ENCODE data around the gene OVCH1. TPM values are rescaled to one million over a fixed set of nuclear protein-coding genes. Genes with fewer than 3 reads are reported as not detected.

The OVCH1 gene, protein sequence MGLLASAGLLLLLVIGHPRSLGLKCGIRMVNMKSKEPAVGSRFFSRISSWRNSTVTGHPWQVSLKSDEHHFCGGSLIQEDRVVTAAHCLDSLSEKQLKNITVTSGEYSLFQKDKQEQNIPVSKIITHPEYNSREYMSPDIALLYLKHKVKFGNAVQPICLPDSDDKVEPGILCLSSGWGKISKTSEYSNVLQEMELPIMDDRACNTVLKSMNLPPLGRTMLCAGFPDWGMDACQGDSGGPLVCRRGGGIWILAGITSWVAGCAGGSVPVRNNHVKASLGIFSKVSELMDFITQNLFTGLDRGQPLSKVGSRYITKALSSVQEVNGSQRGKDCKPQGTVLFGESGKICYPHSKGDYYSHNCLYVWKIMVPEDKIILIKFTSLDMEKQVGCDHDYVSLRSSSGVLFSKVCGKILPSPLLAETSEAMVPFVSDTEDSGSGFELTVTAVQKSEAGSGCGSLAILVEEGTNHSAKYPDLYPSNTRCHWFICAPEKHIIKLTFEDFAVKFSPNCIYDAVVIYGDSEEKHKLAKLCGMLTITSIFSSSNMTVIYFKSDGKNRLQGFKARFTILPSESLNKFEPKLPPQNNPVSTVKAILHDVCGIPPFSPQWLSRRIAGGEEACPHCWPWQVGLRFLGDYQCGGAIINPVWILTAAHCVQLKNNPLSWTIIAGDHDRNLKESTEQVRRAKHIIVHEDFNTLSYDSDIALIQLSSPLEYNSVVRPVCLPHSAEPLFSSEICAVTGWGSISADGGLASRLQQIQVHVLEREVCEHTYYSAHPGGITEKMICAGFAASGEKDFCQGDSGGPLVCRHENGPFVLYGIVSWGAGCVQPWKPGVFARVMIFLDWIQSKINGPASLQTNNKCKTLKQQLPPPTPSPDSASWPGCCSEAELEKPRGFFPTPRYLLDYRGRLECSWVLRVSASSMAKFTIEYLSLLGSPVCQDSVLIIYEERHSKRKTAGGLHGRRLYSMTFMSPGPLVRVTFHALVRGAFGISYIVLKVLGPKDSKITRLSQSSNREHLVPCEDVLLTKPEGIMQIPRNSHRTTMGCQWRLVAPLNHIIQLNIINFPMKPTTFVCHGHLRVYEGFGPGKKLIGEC
- not detected in 5 replicates for total RNA-seq (2022; extraction: Qiagen RNA extraction)

DNA sequence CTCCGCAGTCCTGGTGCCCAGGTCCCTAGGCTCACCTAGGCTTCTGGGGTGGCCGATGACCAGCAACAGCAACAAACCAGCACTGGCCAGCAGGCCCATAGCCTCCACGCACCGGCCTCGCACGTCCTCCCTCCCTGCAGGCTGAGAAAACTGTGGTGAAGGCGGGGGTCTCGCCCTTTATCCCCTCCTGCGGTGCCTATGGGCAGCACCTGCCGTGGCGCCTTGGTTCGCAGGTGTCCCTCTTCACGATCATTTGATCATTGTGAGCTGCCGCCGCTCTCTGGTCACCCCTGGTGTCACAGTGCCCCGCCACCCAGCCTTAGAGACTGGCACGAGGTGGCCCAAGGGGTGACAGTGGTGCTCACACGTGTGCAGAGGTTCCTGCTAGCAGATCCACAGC, at the start of gene OVCH1:
Gene OVCH1 (minus strand): TSS at position 99 of the 400 bp plus-strand sequence. CDS start 0 bp downstream, at position 99.

DNA sequence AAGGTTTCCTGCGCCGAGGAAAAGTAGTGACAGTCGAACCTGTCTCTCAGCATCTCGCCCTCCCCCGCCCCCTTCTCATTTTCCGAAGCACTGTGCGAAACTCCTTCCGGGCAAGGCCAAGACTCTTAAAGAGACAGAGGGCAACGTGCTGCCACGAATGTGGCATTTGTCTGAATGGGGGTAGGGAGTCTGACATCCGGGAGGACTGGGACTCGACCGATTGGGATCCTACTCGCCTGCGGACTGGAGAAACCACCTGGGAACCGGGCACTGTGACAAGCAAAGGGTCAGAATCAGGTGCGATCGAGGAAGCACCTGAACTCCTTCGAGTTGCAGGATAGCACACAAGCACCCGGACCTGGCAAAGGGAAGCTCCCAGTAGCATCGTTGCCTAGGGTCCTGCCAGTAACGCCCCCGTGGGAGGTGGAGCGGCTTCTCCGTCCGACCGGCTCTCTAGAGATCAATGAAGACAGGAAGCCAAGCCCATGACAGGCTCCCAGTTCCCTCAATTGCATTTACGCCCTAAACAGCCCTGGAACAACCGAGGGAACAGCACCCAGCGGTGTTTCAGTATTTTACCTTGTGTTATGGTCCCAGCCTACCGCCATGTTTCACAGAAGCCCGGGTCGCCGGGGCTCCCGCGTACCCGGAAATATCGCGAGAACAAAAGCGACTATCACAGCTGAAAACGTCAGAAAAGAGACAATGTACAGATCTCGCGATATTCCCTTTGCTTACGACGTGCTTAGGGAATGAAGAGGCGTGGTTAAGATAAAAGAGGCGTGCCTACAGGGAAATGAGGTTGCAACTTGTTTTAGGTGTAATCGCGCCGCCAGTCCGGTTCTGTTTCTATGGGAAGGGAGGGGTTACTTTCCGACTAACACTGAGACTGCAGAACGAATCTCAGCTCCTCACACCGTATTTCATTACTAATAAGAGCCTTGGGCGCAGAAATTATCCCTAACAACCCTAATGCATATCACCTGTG, 116.7 kb downstream of the OVCH1 start, which contains the start of gene ERGIC2:
Gene ERGIC2 (minus strand): TSS at position 637 of the 988 bp plus-strand sequence. CDS start 9,539 bp downstream, outside the sequence.

Other genes with a start within 250 kb of the OVCH1 start
- 58.0 to 78.1 TPM (median 63.3 TPM) in 5 replicates for gene ERGIC2, start 116.5 kb downstream of the OVCH1 start, total RNA-seq (2022; extraction: Qiagen RNA extraction)